ENCODE data around the gene FOS. TPM values are rescaled to one million over a fixed set of nuclear protein-coding genes. Genes with fewer than 3 reads are reported as not detected.
A peak's percentile ranks its signal among the peaks of the same experiment; 100 is the strongest.

The FOS gene
- total and polyA plus RNA-seq, 2 of the 13 experiments (the other 11 are each of a cell fraction or from before 2014, with no cell fraction given), result 15.9 to 24.2 TPM

- H3K36me3 ChIP-seq (replicated peaks in 1 of 2; ENCODE audit: control insufficient read depth in 1 of 2, insufficient read depth in 2 of 2, low read length in 2 of 2), result no peaks in the 10 kb centered on the region
- TF ChIP-seq ELF4 (CRISPR knock-in tag; IDR thresholded peaks at IDR 0.05; ENCODE audit: borderline replicate concordance) (no peak), MXD4 (CRISPR knock-in tag; IDR thresholded peaks at IDR 0.05) (no peak), ZNF598 (CRISPR knock-in tag; IDR thresholded peaks at IDR 0.05; ENCODE audit: borderline replicate concordance) (no peak), SMAD3 (CRISPR knock-in tag; IDR thresholded peaks at IDR 0.05) (no peak), HOXA9 (CRISPR knock-in tag; IDR thresholded peaks at IDR 0.05; ENCODE audit: borderline replicate concordance) (no peak), SAFB2 (CRISPR knock-in tag; IDR thresholded peaks at IDR 0.05; ENCODE audit: borderline replicate concordance, low read depth) (no peak), FOXC1 (CRISPR knock-in tag; IDR thresholded peaks at IDR 0.05; ENCODE audit: borderline replicate concordance) (no peak)
- TF ChIP-seq, protein P1, sequence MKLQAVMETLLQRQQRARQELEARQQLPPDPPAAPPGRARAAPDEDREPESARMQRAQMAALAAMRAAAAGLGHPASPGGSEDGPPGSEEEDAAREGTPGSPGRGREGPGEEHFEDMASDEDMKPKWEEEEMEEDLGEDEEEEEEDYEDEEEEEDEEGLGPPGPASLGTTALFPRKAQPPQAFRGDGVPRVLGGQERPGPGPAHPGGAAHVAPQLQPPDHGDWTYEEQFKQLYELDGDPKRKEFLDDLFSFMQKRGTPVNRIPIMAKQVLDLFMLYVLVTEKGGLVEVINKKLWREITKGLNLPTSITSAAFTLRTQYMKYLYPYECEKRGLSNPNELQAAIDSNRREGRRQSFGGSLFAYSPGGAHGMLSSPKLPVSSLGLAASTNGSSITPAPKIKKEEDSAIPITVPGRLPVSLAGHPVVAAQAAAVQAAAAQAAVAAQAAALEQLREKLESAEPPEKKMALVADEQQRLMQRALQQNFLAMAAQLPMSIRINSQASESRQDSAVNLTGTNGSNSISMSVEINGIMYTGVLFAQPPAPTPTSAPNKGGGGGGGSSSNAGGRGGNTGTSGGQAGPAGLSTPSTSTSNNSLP (IDR thresholded peaks at IDR 0.05; ENCODE audit: low read depth, low read length), result no peak
- TF ChIP-seq, protein P2, sequence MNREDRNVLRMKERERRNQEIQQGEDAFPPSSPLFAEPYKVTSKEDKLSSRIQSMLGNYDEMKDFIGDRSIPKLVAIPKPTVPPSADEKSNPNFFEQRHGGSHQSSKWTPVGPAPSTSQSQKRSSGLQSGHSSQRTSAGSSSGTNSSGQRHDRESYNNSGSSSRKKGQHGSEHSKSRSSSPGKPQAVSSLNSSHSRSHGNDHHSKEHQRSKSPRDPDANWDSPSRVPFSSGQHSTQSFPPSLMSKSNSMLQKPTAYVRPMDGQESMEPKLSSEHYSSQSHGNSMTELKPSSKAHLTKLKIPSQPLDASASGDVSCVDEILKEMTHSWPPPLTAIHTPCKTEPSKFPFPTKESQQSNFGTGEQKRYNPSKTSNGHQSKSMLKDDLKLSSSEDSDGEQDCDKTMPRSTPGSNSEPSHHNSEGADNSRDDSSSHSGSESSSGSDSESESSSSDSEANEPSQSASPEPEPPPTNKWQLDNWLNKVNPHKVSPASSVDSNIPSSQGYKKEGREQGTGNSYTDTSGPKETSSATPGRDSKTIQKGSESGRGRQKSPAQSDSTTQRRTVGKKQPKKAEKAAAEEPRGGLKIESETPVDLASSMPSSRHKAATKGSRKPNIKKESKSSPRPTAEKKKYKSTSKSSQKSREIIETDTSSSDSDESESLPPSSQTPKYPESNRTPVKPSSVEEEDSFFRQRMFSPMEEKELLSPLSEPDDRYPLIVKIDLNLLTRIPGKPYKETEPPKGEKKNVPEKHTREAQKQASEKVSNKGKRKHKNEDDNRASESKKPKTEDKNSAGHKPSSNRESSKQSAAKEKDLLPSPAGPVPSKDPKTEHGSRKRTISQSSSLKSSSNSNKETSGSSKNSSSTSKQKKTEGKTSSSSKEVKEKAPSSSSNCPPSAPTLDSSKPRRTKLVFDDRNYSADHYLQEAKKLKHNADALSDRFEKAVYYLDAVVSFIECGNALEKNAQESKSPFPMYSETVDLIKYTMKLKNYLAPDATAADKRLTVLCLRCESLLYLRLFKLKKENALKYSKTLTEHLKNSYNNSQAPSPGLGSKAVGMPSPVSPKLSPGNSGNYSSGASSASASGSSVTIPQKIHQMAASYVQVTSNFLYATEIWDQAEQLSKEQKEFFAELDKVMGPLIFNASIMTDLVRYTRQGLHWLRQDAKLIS (CRISPR knock-in tag; IDR thresholded peaks at IDR 0.05), result no peak
- H3K9ac ChIP-seq (ENCODE audit: insufficient read depth, low read depth, low read length), result no peak overlapping the region
- FAIRE-seq (no peak), DNase-seq (ENCODE audit: low spot score) (no peak), ATAC-seq (peak; percentile 66)
- H3K79me2 ChIP-seq (ENCODE audit: insufficient read depth, low read length), result no peaks in the 10 kb centered on the region
- no peak overlapping the region for H3K4me3 ChIP-seq (replicated peaks in 1 of 3; ENCODE audit: insufficient read depth in 1 of 3, low read depth in 2 of 3, low read length in 3 of 3)
- peak overlapping the region; percentile 28; the same call in 1 of the 2 replicates for H3K4me2 ChIP-seq (ENCODE audit: low read depth, low read length)
- in situ Hi-C loops (cut with HindIII; ENCODE audit: extremely low pct_ligation_motif_present, low pct_unique_long_range_greater_than_20kb) (no loop called here), intact Hi-C loops (cut with micrococcal nuclease; ENCODE audit: unreplicated experiment) (no loop called here)
- H4K20me1 ChIP-seq (ENCODE audit: insufficient read depth, low read length), result no peaks in the 10 kb centered on the region
- no peaks in the 10 kb centered on the region for H3K9me3 ChIP-seq (ENCODE audit: low read length)
- ChIA-PET POLR2A (no interaction called here), CTCF (ENCODE audit: low intra/inter-chr PET ratio, low total read pairs) (no interaction called here)
- H3K27ac ChIP-seq (ENCODE audit: extremely low read length, insufficient read depth, low read length), result no peak overlapping the region
- peaks cover 15% of the 10 kb centered on the region for H3K4me1 ChIP-seq (ENCODE audit: insufficient read depth, low read length)
- BruUV-seq (replicated peaks), result no TSS peak
- peaks cover 0 to 12% of the 10 kb centered on the region in 2 experiments; a peak in 1 of 5 replicates for H3K27me3 ChIP-seq (ENCODE audit: control insufficient read depth in 1 of 2, insufficient read depth in 2 of 2, low read length in 2 of 2)
- WGBS (ENCODE audit: low lambda C conversion rate), result 0% methylated on average over 1 of the region's 1 CpG
- H2AFZ ChIP-seq (ENCODE audit: low read length), result no peak overlapping the region
These were observed 44.1 kb downstream of the FOS start for GRCh38 chr14:75322746-75323145.
